CD4-positive, alpha-beta T cell treated with Interferon alpha-2 for 1 hour (primary cell): Measurements from ENCODE around the gene ZNF330.
A peak's percentile ranks its signal among the peaks of the same experiment; 100 is the strongest.
"Not testable (repeated sequence)": the region's sequence is repeated elsewhere in the genome, so short reads cannot be mapped to it uniquely, and the experiment has no call there.

Experiments used
- DNase-seq, 2 donors: peaks; one replicate each; pipeline ENCODE4 v3.0.0-alpha.2; 2020 to 2022

ZNF330 gene

DNA sequence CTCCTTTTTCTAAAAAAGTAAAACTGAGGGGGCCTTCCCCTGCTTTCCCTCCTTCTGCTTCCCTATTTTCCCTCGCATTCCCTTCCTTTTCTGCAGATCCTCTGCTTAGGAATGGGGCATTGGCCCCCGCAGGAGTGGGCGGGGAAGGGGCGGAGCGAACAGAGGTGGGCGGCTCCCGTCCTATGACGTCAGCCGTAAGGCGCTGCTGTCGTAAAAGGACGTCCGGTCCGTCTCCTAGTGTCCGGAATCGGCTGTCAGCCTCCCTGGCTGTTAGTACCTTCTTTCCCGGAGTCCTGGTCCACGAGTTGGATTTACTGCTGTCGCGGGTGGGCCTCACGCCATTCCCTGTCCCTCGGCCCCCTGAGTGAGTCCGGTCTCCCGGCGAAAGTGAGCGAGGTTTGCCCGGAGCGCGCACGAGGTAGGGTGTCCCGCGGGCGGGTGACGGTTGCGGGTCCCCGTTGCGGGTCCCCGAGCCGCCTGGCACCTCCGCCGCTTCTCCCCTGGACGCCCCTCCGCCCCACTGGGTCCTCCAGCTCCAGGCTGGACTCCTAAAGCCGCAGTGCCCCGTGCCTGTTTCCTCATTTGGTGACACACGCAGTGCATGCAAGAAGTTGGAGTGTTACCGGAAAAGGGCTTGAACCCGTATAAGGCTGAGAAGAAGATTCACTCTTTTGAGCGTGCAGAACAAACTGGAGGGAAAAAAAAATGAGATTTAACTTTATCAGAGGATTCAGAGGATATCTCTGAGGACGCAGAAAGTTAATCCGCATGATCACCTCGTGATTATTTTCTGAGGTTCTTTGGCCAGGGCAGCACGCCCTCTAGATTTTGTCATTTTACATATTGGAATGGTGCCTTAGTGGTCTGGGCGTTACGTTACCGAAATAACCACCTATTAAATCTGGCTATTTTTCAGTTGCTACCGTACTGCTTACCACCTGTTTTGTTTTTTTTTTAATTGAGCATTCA lies at the start of gene ZNF330:
Gene ZNF330, plus strand, starts transcription at position 205 of the 969 bp plus-strand sequence. CDS start 1,477 bp downstream, outside the sequence.
- DNase-seq = peak; percentile 84 to 91

DNA sequence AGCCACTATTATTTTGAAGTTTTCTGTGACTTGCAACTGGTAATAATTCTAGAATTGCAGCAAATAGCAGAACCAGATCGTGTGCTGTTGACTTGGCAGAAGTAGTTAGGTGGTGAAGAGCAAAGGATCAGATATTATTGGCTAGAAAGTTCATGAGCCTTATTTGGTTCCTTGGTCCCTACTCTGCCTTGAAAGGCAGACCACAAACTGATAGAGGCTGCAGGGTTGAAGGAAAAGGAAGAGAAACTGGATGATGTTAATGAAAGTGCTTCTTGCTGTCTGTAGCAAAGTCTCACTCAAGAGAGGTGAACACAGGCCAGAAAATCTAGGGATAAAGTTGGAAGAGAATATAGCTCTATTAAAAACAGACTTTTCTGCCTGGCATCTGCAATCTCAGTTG lies 46.2 kb upstream of the ZNF330 start:
- no peak for DNase-seq

DNA sequence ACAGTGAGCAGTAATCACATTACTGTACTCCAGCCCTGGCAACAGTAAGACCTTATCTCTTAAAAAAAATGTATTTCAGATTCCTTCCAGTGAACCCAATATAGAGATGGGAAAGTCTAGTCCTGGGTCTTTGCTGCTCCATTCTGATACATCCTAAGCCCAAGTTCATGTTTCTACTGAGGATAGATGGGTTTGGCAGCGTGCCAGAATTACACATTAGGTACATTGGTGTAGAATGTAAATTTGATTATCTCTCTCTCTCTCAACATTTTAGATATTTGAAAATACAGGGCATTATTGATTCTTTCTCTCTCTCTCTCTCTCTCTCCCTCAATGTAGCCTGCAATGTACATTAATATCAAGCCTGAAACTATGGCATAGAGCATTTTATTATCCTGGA lies 43.5 kb upstream of the ZNF330 start:
- DNase-seq = no peak

DNA sequence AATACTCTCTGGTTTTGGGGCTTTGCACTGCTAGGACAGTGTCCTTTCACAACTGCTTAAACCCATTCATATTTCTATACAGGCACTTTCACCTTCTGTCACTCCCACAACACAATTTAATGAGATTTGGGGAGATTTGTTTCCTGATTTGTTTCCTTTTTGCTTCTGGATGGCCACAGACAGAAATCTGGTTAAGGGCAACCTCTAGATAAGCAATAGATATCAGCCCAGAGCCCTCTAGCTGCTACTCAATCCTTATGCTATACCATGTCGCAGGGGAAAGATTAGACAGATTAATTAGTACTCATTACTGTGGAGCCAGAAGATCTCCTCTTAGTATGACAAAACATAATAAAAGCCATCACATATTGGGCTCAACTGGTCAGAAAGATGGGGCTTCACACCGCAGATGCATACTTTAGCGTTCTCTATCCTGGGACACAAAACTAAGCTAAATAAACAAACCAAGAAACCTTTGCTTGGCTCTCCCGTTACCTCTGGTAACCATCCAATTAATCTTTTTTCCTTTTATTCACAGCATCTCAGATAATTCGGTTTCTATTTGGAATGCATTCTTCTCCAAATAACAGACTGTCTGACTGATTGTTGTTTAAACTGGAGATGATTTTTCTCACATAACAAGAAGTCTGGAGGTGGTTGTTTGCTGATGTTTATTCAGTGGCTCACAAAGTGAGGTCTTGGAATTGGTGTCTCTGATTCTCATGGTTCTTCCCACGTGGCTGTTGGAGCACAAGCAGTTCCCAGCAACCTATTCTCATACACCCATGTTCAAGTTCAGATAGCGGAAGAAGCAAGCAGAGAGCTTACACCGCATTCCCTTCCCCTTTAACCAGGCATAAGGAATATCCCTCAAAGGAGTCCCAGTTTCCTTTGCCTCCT lies 41.0 kb upstream of the ZNF330 start:
- no peak for DNase-seq

DNA sequence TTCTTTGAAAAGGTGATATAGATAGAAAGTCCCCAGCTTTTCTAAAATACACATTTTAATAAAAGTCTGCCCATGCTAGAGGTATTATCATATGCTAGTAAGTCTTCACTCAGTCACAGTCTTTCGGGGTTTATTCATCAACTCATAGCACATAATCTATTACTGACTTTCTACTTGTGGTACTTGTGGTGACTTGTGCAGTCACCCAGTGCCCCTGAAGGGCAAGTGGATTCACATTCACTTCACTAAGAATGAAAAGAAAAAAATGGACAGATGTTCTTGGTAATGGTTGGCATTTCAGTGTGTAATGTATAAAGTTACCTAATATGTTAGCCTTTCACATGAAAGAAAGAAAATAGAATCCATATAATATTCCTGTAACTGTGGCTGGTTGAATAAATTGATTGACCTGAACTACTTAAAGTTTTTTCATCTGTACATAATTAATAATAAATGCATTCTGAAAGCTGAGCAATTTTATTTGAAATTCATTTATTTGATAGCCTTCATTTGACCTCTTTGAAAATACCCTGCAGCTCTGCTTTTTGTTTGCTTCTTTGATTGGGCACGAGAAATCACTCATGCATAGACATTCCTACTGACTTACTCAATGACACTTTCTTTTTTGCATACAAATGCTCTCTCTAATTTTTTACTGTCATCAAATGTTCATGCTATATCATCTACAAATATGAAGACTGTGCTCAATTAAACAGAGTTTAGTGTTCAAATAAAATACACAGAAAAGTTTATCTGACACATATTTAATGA lies 39.5 kb upstream of the ZNF330 start:
- DNase-seq = no peak

DNA sequence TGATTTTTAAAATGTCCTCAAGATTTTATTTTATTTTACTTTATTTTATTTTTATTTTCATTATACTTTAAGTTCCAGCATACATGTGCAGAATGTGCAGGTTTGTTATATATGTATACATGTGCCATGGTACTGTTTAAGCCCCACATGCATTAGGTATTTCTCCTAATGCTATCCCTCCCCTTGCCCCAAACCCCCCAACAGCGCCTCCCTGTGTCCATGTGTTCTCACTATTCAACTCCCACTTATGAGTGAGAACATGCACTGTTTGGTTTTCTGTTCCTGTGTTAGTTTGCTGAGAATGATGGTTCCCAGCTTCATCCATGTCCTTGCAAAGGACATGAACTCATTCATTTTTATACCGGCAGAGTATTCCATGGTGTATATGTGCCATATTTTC lies 37.2 kb upstream of the ZNF330 start:
- DNase-seq = not testable (repeated sequence)

DNA sequence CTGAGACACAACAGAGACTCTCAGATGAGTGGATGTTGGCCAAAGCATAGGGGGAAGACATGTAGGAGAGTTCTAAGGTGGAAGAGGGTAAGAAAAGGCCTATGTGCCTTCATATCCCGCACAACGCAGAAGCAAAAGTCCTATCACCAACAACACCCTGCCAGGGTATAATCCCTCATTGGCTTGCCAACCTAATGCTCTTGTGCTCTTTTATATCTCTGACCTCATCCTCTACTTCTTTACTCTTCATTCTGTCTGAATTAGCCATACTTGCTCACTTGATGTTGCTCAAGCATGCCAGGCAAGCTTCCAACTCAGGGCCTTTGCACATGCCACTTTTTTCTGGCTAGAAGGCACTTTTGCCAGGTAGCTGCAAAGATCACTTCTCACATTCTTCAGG lies 28.1 kb upstream of the ZNF330 start:
- DNase-seq = no peak

DNA sequence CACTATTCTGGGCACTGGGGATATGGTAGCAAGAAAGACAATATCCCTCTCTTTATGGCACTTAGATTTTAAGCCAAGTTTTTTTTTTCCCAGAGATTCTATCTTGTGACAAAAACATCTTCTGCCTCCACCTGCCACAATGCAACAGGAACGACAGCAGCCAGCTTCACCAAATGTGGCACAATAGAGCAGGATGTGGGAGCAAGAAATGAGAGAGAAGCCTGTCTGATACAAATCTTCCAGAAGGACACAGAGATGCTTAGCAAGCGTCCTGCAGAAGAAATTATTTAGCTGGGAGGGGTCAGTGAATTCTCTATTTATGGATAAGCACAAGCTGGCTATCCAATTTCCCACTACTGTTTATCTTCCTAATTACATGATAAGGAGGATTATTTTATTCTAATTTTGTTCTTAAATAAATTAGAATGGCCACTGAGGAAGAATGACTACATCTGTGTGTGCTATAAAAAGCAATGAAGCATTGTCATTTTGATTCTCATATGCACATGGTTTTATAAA lies 27.1 kb upstream of the ZNF330 start:
- DNase-seq = no peak

DNA sequence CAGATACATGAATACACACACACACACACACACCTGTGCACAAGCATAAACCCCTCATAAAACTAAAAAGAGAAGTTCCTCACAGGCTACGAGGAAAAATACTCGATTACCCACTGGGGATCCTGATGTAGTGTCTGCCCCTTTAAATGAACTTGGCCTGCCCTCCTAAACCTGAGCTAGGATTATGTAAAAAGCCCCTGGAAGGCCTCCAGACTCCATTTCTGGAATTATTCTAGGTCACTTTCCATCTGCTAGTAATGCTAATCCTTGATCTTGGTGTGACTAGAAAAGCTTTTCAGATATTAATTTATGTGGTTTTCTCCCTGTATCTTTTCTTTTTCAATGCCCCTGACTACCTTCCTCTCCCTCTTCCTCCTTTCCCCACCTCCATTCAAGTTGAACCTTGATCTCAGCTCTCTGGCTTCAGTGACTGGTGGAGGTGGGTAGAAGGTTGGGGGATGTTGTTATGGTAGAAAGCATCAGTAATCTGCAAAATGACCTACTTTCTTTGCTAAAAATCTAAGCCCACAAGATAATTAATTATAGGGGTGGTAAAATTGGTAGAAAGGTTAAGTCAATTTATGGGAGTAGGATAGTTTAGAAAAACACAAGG lies 25.5 kb upstream of the ZNF330 start:
- DNase-seq = no peak

DNA sequence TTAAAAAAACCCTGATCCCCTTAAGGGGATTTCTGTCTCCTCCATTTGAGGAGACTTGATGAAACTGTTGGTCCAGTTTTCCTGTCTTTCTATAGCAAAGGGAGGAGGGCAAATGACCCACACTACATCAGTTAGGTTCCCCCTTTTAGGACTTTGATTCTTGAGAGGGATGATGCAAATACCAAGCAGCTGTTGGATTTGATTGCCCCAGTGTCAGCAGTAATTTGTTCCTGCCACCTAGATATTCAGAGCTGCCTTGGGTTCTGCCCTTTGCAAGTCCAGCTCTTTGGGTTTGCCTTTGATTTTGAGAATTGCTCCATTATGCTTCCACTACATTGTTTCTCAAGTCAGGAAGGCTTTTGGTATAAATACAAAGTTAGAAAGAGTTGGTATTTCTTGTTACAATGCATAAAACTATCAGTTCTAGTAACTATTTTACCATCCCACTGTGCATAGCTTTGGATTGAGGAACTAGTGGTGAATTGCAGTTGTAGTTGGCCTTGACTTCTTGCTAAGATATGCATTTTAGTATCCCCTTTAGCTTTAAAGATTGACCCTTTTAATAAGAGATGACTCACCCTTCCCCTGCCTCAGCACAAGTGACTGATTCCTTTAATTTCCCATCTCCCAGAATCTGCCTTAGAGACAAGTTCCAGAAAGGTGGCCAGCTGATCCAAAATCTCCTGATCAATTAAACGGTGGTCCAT lies 24.3 kb upstream of the ZNF330 start:
- no peak for DNase-seq

DNA sequence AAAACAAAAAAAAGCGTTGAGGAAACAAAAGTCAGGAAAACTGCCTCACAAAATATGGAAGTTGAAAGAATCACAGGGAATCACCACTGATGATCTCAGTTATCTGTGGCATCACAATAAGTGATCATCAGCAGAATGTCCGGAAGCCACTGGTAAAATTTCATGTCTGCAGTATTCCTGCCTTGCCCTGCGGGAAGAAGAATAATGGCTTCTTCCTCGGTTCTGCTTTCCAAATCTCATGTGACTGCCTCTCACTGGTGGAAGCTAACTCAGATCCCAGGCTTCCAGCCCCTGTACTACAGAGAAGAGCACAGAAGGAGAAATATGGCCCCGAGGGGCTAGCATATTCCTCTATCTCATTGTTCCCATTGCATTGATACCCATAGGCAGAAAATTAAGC lies 12.7 kb upstream of the ZNF330 start:
- DNase-seq = no peak

DNA sequence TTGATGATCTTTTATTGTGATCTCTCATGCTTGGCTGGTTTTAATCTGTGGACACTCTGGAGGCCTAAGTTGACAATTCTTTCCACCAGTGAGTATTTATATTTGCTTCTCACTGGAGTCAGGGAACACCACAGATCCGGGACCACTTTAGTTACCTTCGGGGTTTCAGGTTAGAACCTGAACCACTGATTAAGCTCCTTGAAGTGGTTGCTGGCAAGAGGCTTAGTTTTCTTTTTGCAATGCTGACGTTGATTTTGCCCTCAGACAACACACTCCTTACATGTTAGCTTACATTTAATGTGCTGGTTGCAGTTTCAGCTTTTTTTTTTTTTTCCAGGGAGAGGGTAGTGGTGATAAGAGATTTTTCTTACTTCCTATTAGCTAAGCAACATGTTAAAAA lies 10.5 kb upstream of the ZNF330 start:
- DNase-seq = no peak

DNA sequence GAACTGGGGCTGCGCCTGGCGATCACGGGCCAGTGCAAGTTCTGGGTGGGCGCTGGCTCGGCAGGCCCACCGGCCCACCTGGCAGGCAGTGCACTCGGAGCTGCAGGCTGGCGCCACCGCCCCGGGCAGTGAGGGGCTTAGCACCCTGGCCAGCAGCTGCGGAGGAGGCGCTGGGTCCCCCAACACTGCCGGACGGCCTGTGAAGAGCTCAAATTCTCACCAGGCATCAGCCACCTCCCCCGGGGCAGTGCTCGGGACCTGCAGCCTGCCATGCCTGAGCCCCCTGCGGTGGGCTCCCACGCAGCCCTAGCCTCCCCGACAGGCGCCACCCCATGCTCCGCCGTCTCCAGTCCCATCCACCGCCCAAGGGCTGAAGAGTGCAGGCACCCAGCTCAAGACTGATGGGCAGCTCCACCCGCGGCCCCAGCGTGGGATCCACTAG lies 7.1 kb upstream of the ZNF330 start:
- no peak for DNase-seq

DNA sequence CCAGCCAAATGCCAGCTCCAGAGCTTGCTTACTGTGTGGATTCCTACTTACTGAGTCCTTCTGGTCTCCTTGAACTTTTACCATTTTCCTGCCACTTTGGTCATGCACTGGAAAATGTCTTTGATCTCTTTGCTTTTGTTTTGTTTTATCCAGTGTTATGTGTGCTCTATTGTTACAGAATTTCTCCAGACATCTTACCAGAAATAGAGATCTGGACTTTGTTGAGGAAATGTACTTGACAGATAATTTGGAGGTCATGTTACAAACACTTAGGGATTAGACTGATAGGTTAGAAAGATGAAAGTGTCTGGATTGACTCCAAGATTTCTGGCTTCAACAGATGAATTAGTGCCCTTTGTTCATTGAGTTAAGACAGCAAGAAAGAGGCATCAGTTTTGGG lies 5.7 kb upstream of the ZNF330 start:
- no peak for DNase-seq

DNA sequence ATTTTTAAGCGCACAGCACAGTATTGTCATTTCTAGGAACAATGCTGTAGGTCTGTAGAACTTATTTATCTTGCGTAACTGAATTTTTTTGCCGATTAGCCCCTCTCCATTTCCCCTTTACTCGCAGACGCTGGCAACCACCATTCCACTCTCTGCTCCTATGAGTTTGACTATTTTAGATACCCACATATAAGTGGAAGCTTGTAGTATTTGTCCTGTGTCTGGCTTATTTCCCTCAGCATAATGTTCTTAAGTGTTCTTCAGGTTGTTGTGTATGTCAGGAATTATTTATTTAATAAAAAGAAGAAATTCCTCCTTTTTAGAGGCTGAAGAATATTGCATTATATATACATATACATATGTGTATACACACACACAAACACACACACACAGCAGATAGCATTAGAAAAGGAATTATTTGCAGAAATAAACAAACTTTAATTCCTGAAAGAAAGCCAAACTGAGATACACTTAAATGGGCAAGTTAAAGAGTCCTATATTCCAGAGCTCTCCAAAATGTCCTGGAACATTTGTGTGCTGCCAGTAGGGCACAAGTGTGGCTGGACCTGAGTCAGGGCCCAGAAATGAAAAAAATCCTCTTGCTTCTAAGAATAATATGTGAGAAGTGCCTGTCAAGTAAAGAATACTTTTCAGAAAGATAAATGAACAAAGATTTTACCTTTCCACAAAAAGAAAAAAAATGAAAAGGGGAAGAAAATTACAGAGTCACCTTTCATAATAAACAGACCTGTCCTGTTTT lies 4.5 kb upstream of the ZNF330 start:
- no peak for DNase-seq

DNA sequence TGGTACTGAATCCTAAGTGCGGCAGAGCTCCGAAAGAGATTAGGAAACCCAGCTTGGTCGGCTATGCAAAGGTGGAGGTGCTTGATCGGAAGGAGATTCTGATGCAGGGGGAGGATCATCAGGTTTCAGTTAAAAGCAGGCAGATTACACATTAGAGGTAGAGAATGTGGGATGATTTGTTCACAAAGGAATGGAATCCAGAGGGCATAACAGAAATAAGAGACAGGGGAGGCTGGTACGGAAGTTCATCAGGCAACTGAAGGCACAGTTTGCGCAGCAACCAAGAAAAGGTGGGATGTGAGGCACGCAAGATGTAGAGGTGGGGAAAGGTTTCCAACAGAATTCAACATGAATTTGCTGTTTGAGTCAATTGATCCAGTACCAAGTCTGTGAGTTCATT lies 424 bp upstream of the ZNF330 start:
- no peak for DNase-seq

DNA sequence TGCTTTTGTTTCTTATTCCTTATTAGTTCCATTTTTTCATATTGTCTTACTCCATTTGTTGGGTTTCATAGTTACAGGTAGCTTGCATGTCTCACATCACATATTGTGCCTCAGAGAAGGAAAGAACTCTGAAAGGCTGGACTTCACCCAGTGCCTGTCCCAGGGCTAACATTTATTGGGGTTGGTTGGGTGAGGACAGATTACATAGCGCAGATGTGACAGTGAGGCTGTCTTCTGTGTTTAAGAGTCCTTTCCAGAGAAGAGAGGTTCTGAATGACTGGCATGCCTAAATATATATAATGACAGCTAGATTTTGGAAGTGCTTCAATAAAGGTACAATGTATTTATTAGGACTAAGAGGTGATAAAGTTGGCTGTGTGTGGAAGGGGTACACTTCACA lies 2.7 kb downstream of the ZNF330 start:
- DNase-seq = no peak

DNA sequence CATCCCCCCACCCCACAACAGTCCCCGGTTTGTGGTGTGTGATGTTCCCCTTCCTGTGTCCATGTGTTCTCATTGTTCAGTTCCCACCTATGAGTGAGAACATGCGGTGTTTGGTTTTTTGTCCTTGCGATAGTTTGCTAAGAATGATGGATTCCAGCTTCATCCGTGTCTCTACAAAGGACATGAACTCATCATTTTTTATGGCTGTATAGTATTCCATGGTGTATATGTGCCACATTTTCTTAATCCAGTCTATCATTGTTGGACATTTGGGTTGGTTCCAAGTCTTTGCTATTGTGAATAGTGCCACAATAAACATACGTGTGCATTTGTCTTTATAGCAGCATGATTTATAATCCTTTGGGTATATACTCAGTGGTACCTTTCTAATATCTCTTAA lies 6.6 kb downstream of the ZNF330 start:
- DNase-seq = not testable (repeated sequence)

DNA sequence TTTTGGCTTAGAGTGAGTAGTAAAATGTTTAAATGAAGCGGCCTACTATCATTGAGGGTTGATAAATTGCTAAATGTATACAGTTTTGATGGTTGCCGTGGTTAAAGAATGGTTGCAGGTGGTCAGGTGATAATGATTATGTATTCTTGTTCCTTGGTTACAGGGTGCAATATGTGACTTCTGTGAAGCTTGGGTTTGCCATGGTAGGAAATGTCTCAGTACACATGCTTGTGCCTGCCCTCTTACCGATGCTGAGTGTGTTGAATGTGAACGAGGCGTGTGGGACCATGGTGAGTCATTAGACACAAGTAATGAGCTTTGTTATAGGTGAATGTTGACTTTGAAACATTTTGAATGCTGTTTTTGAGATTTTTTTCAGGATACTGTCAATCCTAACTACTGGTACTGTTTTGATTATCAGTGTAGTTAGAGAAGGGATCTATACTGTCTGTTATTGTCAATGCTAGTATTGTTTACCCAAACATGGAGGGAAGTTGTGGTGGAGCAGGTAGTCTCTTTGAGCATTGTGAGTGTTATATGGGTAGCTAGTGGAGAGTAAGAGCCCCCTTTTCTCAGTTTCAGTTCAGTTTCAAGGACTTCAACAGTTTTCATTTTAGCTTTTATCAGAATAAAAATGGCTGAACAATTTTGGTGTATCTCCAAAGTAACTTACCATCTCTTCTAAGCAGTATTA lies 8.9 kb downstream of the ZNF330 start:
- DNase-seq = no peak

DNA sequence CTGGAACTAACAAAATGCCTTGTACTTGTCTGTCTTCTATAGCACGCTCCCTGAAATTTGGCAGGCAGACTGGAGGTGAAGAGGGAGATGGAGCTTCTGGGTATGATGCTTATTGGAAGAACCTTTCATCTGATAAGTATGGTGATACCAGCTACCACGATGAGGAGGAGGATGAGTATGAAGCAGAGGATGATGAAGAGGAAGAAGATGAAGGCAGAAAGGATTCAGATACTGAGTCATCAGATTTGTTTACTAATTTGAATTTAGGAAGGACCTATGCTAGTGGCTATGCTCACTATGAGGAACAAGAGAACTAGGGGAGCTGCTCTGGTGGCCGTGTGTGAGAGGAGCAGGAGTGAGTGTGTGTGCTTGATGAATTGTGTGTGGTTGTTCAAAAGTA lies 13.0 kb downstream of the ZNF330 start:
- no peak for DNase-seq
